Naive thymus-derived CD4-positive, alpha-beta T cell (primary cell): ENCODE results near the gene TXNRD2. TPM values are rescaled to one million over a fixed set of nuclear protein-coding genes. Genes with fewer than 3 reads are reported as not detected.

Source experiments
- ATAC-seq: fragments of 150-1000 bp; cut with Tn5 transposase; 2 replicates; pipeline ENCODE4 v1.10.0; 2021; ENCODE audit warnings: mild to moderate bottlenecking, moderate library complexity
- CTCF ChIA-PET: fragments of 350-600 bp; sonication (Branson Sonifier 250); formaldehyde crosslinking; loops from one replicate; lab custom pipeline; 2021; ENCODE audit warnings: antibody characterized with exemption; lab: Charles Lee
- POLR2A ChIA-PET: fragments of 350-600 bp; sonication (Branson Sonifier 250); formaldehyde crosslinking; loops from one replicate; lab custom pipeline; 2021; ENCODE audit warnings: antibody characterized with exemption, inconsistent platforms; lab: Charles Lee
- DNase-seq, 9 donors: peaks; one replicate each; pipeline versions ENCODE4 v3.0.0 to v3.0.0-alpha.2; 2020 to 2022; ENCODE audit warnings: mixed read lengths in 1 of 9
- H3K27ac ChIP-seq: one replicate; pipeline ENCODE4 v1.7.0; 2013; ENCODE audit warnings: mild to moderate bottlenecking, low read depth, low read length, moderate library complexity
- H3K27me3 ChIP-seq, 2 donors: one replicate each; pipeline ENCODE4 v1.7.0; 2013; ENCODE audit warnings: low read length in 2 of 2, mild to moderate bottlenecking in 2 of 2, moderate library complexity in 2 of 2; ENCODE audit not compliant: control insufficient read depth in 2 of 2, insufficient read depth in 2 of 2
- H3K36me3 ChIP-seq, 3 experiments: 1 replicate in 2 of 3; 2 replicates in 1 of 3; pipeline ENCODE4 v1.7.0; 2013; ENCODE audit warnings: low read length in 3 of 3, mild to moderate bottlenecking in 3 of 3, moderate library complexity in 1 of 3; ENCODE audit not compliant: insufficient read depth in 3 of 3, control insufficient read depth in 2 of 3
- H3K4me1 ChIP-seq, 2 donors: one replicate each; pipeline ENCODE4 v1.7.0; 2013; ENCODE audit warnings: low read length in 2 of 2, mild to moderate bottlenecking in 2 of 2, moderate library complexity in 1 of 2; ENCODE audit not compliant: control insufficient read depth in 2 of 2, insufficient read depth in 2 of 2
- H3K4me3 ChIP-seq: 2 replicates; pipeline ENCODE4 v1.7.0; 2013; ENCODE audit warnings: mild to moderate bottlenecking, low read length
- H3K9me3 ChIP-seq, 3 experiments: 1 replicate in 2 of 3; 2 replicates in 1 of 3; pipeline ENCODE4 v1.7.0; 2013; ENCODE audit warnings: low read length in 3 of 3; ENCODE audit not compliant: control insufficient read depth in 2 of 3
- H3K27ac Mint-ChIP-seq, 9 donors: one replicate each; pipeline ENCODE4 v1.8.0; 2020 to 2022; ENCODE audit warnings: mixed read lengths in 9 of 9, mild to moderate bottlenecking in 8 of 9, moderate library complexity in 5 of 9, inconsistent platforms in 2 of 9
- H3K27me3 Mint-ChIP-seq, 5 donors: one replicate each; pipeline ENCODE4 v1.8.0; 2021 to 2022; ENCODE audit warnings: mixed read lengths in 5 of 5, mild to moderate bottlenecking in 1 of 5
- H3K36me3 Mint-ChIP-seq, 5 donors: one replicate each; pipeline ENCODE4 v1.8.0; 2020 to 2022; ENCODE audit warnings: mixed read lengths in 5 of 5, mild to moderate bottlenecking in 3 of 5, inconsistent platforms in 1 of 5
- H3K4me1 Mint-ChIP-seq, 7 donors: one replicate each; pipeline ENCODE4 v1.8.0; 2020 to 2022; ENCODE audit warnings: mixed read lengths in 7 of 7, mild to moderate bottlenecking in 3 of 7, inconsistent platforms in 1 of 7
- H3K4me3 Mint-ChIP-seq, 10 donors: one replicate each; pipeline ENCODE4 v1.8.0; 2020 to 2022; ENCODE audit warnings: mild to moderate bottlenecking in 10 of 10, mixed read lengths in 10 of 10, moderate library complexity in 6 of 10, inconsistent platforms in 2 of 10
- H3K9me3 Mint-ChIP-seq, 11 donors: one replicate each; pipeline ENCODE4 v1.8.0; 2020 to 2022; ENCODE audit warnings: mixed read lengths in 11 of 11, mild to moderate bottlenecking in 4 of 11, inconsistent platforms in 1 of 11, moderate library complexity in 1 of 11
- intact Hi-C, 2 donors: fragments of 100-400 bp; cut with micrococcal nuclease; formaldehyde crosslinking; loops; one replicate each; pipeline ENCODE4 v1.15.1; 2023
- polyA plus RNA-seq, 2 donors: library from polyadenylated mRNA; unstranded; fragments of 300-500 nt; fragmentation: Illumina TruSeq; gene quantifications; one replicate each; pipeline ENCODE4 v1.2.3, GENCODE V29; 2021
- total RNA-seq, 6 experiments: library from RNA in 5 of 6; stranded (reverse) in 5 of 6; gene quantifications; 1 replicate in 5 of 6; 2 replicates in 1 of 6; pipeline ENCODE4 v1.2.3 and lab custom pipeline; 2021 to 2026

TXNRD2 gene
- total and polyA plus RNA-seq, 7 experiments from 2014 or later: 14.0 to 39.0 (median 26.1) TPM

DNA sequence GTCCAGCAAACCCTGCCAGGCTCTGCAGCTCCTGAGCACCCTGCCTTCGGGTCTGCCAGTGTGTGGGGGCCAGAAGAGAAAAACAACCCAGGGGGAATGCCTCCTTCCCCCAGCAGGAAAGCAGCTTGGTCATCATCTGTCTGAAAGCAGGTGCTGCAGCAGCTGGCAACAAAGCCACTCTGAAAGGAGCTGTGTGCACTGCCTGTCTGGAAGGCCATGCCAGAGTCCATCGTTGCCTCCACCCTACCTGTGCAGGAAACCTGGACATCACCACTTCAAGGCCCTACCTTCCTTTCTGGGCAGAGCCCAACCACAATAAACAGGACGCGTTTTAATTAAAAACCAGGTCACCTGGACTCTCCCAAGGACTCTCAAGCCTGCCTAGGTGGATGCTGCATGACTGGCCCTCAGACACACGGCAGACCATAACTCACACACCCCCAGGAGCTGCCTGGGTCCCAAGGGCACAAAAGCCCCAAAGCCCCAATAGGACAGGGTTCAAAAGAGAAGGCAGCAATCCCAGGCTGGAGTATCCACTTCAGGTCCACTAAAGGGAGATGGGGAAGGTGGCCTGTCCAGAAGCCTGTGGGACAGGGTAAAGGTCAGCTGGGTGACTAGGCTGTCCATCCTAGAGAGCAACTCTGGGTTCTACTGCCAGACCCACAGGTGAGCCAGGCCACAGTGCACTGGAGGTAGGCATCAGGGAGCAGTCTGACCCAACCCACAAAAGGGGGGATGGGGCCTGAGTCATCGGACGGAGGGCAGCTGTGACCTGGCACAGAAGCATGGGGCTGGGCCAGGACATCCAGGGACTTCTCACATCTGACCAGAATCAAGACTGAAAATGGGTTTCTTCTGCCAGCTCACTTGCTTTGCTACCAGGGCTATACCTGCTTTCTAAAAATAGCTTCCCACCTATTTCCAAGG is 93.1 kb downstream of the TXNRD2 start:
- ChIA-PET POLR2A (interaction anchor here (0.6 to 1.3 kb wide), 3 partner anchors 16 to 46 kb away, joined by 3 to 5 read pairs (median 3); no protein-coding TSS in a partner anchor), CTCF (interaction anchor here (0.9 kb wide), 1 partner anchor 44 kb away, joined by 3 read pairs; no protein-coding TSS in a partner anchor)
- peaks cover 0 to 22% (median 8%) of the 10 kb centered on the region in 5 donors for H3K36me3 Mint-ChIP-seq
- H3K4me1 Mint-ChIP-seq: peaks cover 22 to 76% (median 72%) of the 10 kb centered on the region in 7 donors
- H3K9me3 Mint-ChIP-seq: no peaks in the 10 kb centered on the region
- Histone ChIP-seq H3K4me1 (peaks cover 8 to 30% of the 10 kb centered on the region in 2 donors), H3K36me3 (peaks cover 0 to 44% (median 5%) of the 10 kb centered on the region in 3 experiments), H3K4me3 (no peak overlapping the region), H3K27ac (no peak overlapping the region), H3K27me3 (no peaks in the 10 kb centered on the region), H3K9me3 (no peaks in the 10 kb centered on the region)
- intact Hi-C loops: no loop called here
- peak overlapping the region in 4 of 9 donors; percentile 30 to 53 (median 49) for H3K27ac Mint-ChIP-seq
- no peak overlapping the region for H3K4me3 Mint-ChIP-seq
- ATAC-seq (no peak), DNase-seq (no peak)
- no peaks in the 10 kb centered on the region for H3K27me3 Mint-ChIP-seq

- peaks cover 0 to 19% of the 10 kb centered on the region in 2 donors for H3K4me1 ChIP-seq
- H3K4me3 Mint-ChIP-seq: no peak overlapping the region
- no peaks in the 10 kb centered on the region for H3K9me3 Mint-ChIP-seq
- H3K36me3 Mint-ChIP-seq: peaks cover 0 to 20% (median 8%) of the 10 kb centered on the region in 5 donors
- H3K27ac Mint-ChIP-seq: peak overlapping the region in 2 of 9 donors; percentile 23 to 46
- peaks cover 11 to 64% (median 61%) of the 10 kb centered on the region in 7 donors for H3K4me1 Mint-ChIP-seq
- H3K27me3 ChIP-seq: no peaks in the 10 kb centered on the region
- no peak overlapping the region for H3K4me3 ChIP-seq
- no peak overlapping the region for H3K27ac ChIP-seq
- intact Hi-C loops: no loop called here
- DNase-seq: no peak
- H3K9me3 ChIP-seq: no peaks in the 10 kb centered on the region
- POLR2A ChIA-PET: no interaction called here
- no peak for ATAC-seq
- CTCF ChIA-PET: no interaction called here
- no peaks in the 10 kb centered on the region for H3K27me3 Mint-ChIP-seq
- H3K36me3 ChIP-seq: peaks cover 0 to 40% (median 5%) of the 10 kb centered on the region in 3 experiments
Measured at GRCh38 chr22:19847345-19847632, 94.3 kb downstream of the TXNRD2 start.

- Histone ChIP-seq H3K27ac (no peak overlapping the region), H3K36me3 (peaks cover 0 to 35% (median 5%) of the 10 kb centered on the region in 3 experiments), H3K9me3 (no peaks in the 10 kb centered on the region), H3K4me3 (no peak overlapping the region), H3K4me1 (peaks cover 0 to 19% of the 10 kb centered on the region in 2 donors), H3K27me3 (no peaks in the 10 kb centered on the region)
- Mint-ChIP-seq H3K27me3 (no peaks in the 10 kb centered on the region), H3K9me3 (no peaks in the 10 kb centered on the region), H3K36me3 (peaks cover 0 to 19% (median 8%) of the 10 kb centered on the region in 5 donors), H3K27ac (peak overlapping the region in 5 of 9 donors; percentile 40 to 81 (median 76)), H3K4me3 (no peak overlapping the region), H3K4me1 (peaks cover 8 to 59% (median 56%) of the 10 kb centered on the region in 7 donors)
- ATAC-seq: no peak
- POLR2A ChIA-PET: no interaction called here
- intact Hi-C loops: no loop called here
- CTCF ChIA-PET: no interaction called here
- no peak for DNase-seq
Measured at GRCh38 chr22:19846620-19847344, 94.8 kb downstream of the TXNRD2 start.

GRCh38 chr22:19845054-19845722 is 96.4 kb downstream of the TXNRD2 start:
- Histone ChIP-seq H3K4me3 (peak overlapping the region; percentile 2), H3K27me3 (no peaks in the 10 kb centered on the region), H3K4me1 (peaks cover 0 to 19% of the 10 kb centered on the region in 2 donors), H3K9me3 (no peaks in the 10 kb centered on the region), H3K36me3 (peaks cover 0 to 19% (median 5%) of the 10 kb centered on the region in 3 experiments), H3K27ac (peak overlapping the region; percentile 63)
- ChIA-PET POLR2A (interaction anchor here (0.8 to 1.5 kb wide), 3 partner anchors 9 to 47 kb away, joined by 3 to 8 read pairs (median 5); no protein-coding TSS in a partner anchor), CTCF (interaction anchor here (0.7 to 1.4 kb wide), 2 partner anchors 11 to 72 kb away, joined by 3 read pairs; no protein-coding TSS in a partner anchor)
- peaks cover 0 to 13% (median 8%) of the 10 kb centered on the region in 5 donors for H3K36me3 Mint-ChIP-seq
- H3K27me3 Mint-ChIP-seq: no peaks in the 10 kb centered on the region
- H3K27ac Mint-ChIP-seq: peak overlapping the region in 8 of 9 donors; percentile 73 to 92 (median 88)
- H3K9me3 Mint-ChIP-seq: no peaks in the 10 kb centered on the region
- no peak for ATAC-seq
- peak overlapping the region in 9 of 10 donors; percentile 20 to 80 (median 77) for H3K4me3 Mint-ChIP-seq
- peaks cover 6 to 58% (median 42%) of the 10 kb centered on the region in 7 donors for H3K4me1 Mint-ChIP-seq
- intact Hi-C loops: loop anchor here in 1 of 2 donors (2.0 kb wide), 1 partner anchor 20 kb away; no protein-coding TSS in a partner anchor
- peak in 1 of 9 donors; percentile 31 for DNase-seq

GRCh38 chr22:19844377-19845053 is 97.1 kb downstream of the TXNRD2 start:
- no peaks in the 10 kb centered on the region for H3K27me3 ChIP-seq
- H3K36me3 ChIP-seq: peaks cover 0 to 12% (median 5%) of the 10 kb centered on the region in 3 experiments
- ATAC-seq (peak; percentile 76), DNase-seq (peak in 7 of 9 donors; percentile 21 to 47 (median 41))
- Mint-ChIP-seq H3K4me3 (peak overlapping the region; percentile 23 to 80 (median 76)), H3K27me3 (no peaks in the 10 kb centered on the region), H3K4me1 (peaks cover 6 to 51% (median 36%) of the 10 kb centered on the region in 7 donors), H3K36me3 (peaks cover 0 to 16% (median 8%) of the 10 kb centered on the region in 5 donors), H3K9me3 (no peaks in the 10 kb centered on the region), H3K27ac (peak overlapping the region; percentile 58 to 92 (median 86))
- CTCF ChIA-PET: interaction anchor here (0.7 to 1.4 kb wide), 2 partner anchors 11 to 73 kb away, joined by 3 read pairs; no protein-coding TSS in a partner anchor
- peaks cover 0 to 19% of the 10 kb centered on the region in 2 donors for H3K4me1 ChIP-seq
- intact Hi-C loops: loop anchor here in 1 of 2 donors (1.0 to 2.0 kb wide), 2 partner anchors 10 to 20 kb away; partner anchors contain the start of genes GNB1L and RTL10
- H3K27ac ChIP-seq: peak overlapping the region; percentile 63
- peak overlapping the region; percentile 9 for H3K4me3 ChIP-seq
- POLR2A ChIA-PET: interaction anchor here (0.8 to 1.5 kb wide), 3 partner anchors 10 to 48 kb away, joined by 3 to 8 read pairs (median 5); no protein-coding TSS in a partner anchor
- no peaks in the 10 kb centered on the region for H3K9me3 ChIP-seq
